CD14-positive monocyte (primary cell): ENCODE measurements around the gene TAF11L11. TPM values are rescaled to one million over a fixed set of nuclear protein-coding genes. Genes with fewer than 3 reads are reported as not detected.
"Not testable (repeated sequence)": the region's sequence is repeated elsewhere in the genome, so short reads cannot be mapped to it uniquely, and the experiment has no call there.

ENCODE experiments used
- DNase-seq, 3 donors: peaks; one replicate each; pipeline ENCODE4 v3.0.0-alpha.2; 2011 to 2022
- H2AFZ ChIP-seq: 2 replicates; pipeline ENCODE4 v1.6.0; 2012; ENCODE audit warnings: mild to moderate bottlenecking, low read depth, low read length, inconsistent platforms; ENCODE audit not compliant: insufficient read depth, poor library complexity, severe bottlenecking
- H3K27ac ChIP-seq, 2 donors: 1 replicate in 1 of 2; 2 replicates in 1 of 2; pipeline ENCODE4 v1.5.1; 2012 to 2013; ENCODE audit warnings: low read length in 2 of 2, control low read depth in 1 of 2, inconsistent platforms in 1 of 2, low read depth in 1 of 2, mild to moderate bottlenecking in 1 of 2
- H3K27me3 ChIP-seq, 2 donors: one replicate each; pipeline versions ENCODE4 v1.6.0 to v1.6.1; 2011 to 2013; ENCODE audit warnings: low read length in 2 of 2; ENCODE audit not compliant: control insufficient read depth in 2 of 2, insufficient read depth in 2 of 2
- H3K36me3 ChIP-seq, 2 donors: replicated peaks in 1 of 2; 1 replicate in 1 of 2; 2 replicates in 1 of 2; pipeline versions ENCODE4 v1.5.1 to v1.6.1; 2012 to 2013; ENCODE audit warnings: low read length in 2 of 2, control low read depth in 1 of 2, inconsistent platforms in 1 of 2, mild to moderate bottlenecking in 1 of 2; ENCODE audit not compliant: insufficient read depth in 2 of 2, control insufficient read depth in 1 of 2
- H3K4me1 ChIP-seq, 2 donors: 1 replicate in 1 of 2; 2 replicates in 1 of 2; pipeline versions ENCODE4 v1.5.1 to v1.6.1; 2012 to 2013; ENCODE audit warnings: low read length in 2 of 2, control low read depth in 1 of 2, inconsistent platforms in 1 of 2, mild to moderate bottlenecking in 1 of 2, moderate library complexity in 1 of 2; ENCODE audit not compliant: insufficient read depth in 2 of 2, control insufficient read depth in 1 of 2
- H3K4me2 ChIP-seq: replicated peaks from 2 replicates; pipeline ENCODE3; 2012; ENCODE audit warnings: low read length, moderate library complexity, mild to moderate bottlenecking; ENCODE audit not compliant: poor library complexity, severe bottlenecking; ENCODE audit errors: extremely low read depth
- H3K4me3 ChIP-seq, 3 experiments: fragments of 200-600 bp in 1 of 3; sonication (generic) in 1 of 3; replicated peaks in 1 of 3; 1 replicate in 2 of 3; 2 replicates in 1 of 3; pipeline ENCODE4 v1.5.1; 2011 to 2013; ENCODE audit warnings: low read length in 3 of 3, mild to moderate bottlenecking in 3 of 3, control low read depth in 2 of 3, low read depth in 2 of 3, inconsistent platforms in 1 of 3, moderate library complexity in 1 of 3
- H3K79me2 ChIP-seq: 2 replicates; pipeline ENCODE4 v1.6.0; 2012; ENCODE audit warnings: mild to moderate bottlenecking, control low read depth, inconsistent platforms, low read length, moderate library complexity; ENCODE audit not compliant: insufficient read depth
- H3K9ac ChIP-seq: 2 replicates; pipeline ENCODE4 v1.6.0; 2017; ENCODE audit warnings: low read length, mild to moderate bottlenecking; ENCODE audit not compliant: insufficient read depth, poor library complexity, severe bottlenecking
- H3K9me3 ChIP-seq, 2 donors: replicated peaks in 1 of 2; 1 replicate in 1 of 2; 2 replicates in 1 of 2; pipeline versions ENCODE4 v1.5.1 to v1.6.1; 2012 to 2013; ENCODE audit warnings: low read length in 2 of 2, control low read depth in 1 of 2; ENCODE audit not compliant: control insufficient read depth in 1 of 2, insufficient read depth in 1 of 2
- H4K20me1 ChIP-seq: 2 replicates; pipeline ENCODE4 v1.6.0; 2012; ENCODE audit warnings: mild to moderate bottlenecking, low read length, control low read depth, moderate library complexity; ENCODE audit not compliant: insufficient read depth
- H3K27ac Mint-ChIP-seq, 7 donors: one replicate each; pipeline ENCODE4 v1.8.0; 2020; ENCODE audit warnings: mild to moderate bottlenecking in 7 of 7, mixed read lengths in 7 of 7, moderate library complexity in 6 of 7, inconsistent platforms in 2 of 7
- H3K27me3 Mint-ChIP-seq, 3 donors: one replicate each; pipeline ENCODE4 v1.8.0; 2021 to 2022; ENCODE audit warnings: low read depth in 3 of 3, mild to moderate bottlenecking in 3 of 3, mixed read lengths in 3 of 3, moderate library complexity in 3 of 3, inconsistent platforms in 1 of 3
- H3K36me3 Mint-ChIP-seq, 2 donors: one replicate each; pipeline ENCODE4 v1.8.0; 2020; ENCODE audit warnings: mixed read lengths in 2 of 2, inconsistent platforms in 1 of 2, mild to moderate bottlenecking in 1 of 2
- H3K4me1 Mint-ChIP-seq: one replicate; pipeline ENCODE4 v1.8.0; 2020; ENCODE audit warnings: mild to moderate bottlenecking, mixed read lengths
- H3K4me3 Mint-ChIP-seq, 2 donors: one replicate each; pipeline ENCODE4 v1.8.0; 2020; ENCODE audit warnings: mild to moderate bottlenecking in 2 of 2, mixed read lengths in 2 of 2, moderate library complexity in 1 of 2
- H3K9me3 Mint-ChIP-seq, 7 donors: one replicate each; pipeline ENCODE4 v1.8.0; 2020 to 2022; ENCODE audit warnings: mixed read lengths in 7 of 7, mild to moderate bottlenecking in 6 of 7, moderate library complexity in 6 of 7, inconsistent platforms in 2 of 7
- CTCF ChIP-seq: fragments of 200-600 bp; IDR thresholded peaks from one replicate; pipeline ENCODE4 v1.8.0; 2022; ENCODE audit warnings: antibody characterized with exemption, mild to moderate bottlenecking
- WGBS: methylation state at CpG from one replicate; pipeline ENCODE4 v1.1.5; 2013; ENCODE audit warnings: missing lambda C conversion rate; ENCODE audit not compliant: insufficient coverage; 5-methylcytosine and 5-hydroxymethylcytosine counted together
- intact Hi-C, 2 donors: fragments of 100-400 bp; cut with micrococcal nuclease; formaldehyde crosslinking; loops; one replicate each; pipeline versions ENCODE4 v1.15.0 to v1.15.1; 2023
- polyA plus RNA-seq, 3 donors: library from polyadenylated mRNA; depleted of rRNA in 1 of 3; unstranded in 2 of 3; stranded (reverse) in 1 of 3; fragments of 300-500 nt in 2 of 3; fragments of >200 nt in 1 of 3; fragmentation: Illumina TruSeq in 2 of 3; gene quantifications; 1 replicate in 2 of 3; 2 replicates in 1 of 3; pipeline ENCODE4 v1.2.3, GENCODE V29; 2012 to 2021

Gene TAF11L11
- polyA plus RNA-seq, 3 donors: not detected

DNA sequence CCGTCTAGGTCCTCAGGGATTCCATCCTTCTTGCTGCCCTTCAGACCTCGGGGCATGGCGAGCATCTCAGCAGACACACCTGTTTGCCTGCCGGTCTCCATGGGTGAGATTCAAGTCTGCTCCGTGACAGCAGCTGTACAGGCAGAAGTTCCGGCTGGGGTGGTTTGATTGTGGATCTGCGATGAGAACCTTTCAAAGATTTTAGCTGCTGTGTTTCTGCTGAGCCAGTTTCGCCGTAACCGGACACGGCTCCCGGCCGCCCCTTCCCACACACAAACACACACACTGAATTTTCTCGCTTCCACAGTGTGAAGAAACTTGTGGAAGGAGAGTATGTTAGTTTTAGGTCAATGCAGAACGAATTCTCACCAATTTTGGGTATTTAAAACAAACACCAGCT is 6.3 kb upstream of the TAF11L11 start, which contains the start of gene TAF11L10:
TAF11L10 (minus strand) TSS at position 101 of the 400 bp plus-strand sequence.
- intact Hi-C loops: not testable (repeated sequence)

DNA sequence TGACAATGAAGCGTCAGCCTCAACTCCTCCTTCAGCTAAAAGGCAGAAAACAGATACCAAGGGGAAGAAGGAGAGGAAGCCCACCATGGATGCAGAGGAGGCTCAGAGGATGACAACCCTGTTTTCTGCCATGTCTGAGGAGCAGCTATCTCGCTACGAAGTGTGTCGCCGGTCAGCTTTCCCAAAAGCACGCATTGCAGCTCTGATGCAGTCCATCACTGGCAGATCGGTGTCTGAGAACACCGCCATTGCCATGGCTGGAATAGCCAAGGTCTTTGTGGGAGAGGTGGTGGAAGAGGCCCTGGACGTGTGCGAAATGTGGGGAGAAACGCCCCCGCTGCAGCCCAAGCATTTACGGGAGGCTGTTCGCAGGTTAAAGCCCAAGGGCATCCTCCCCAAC is 968 bp downstream of the TAF11L11 start:
- no peak for DNase-seq
- Mint-ChIP-seq H3K27ac (no peak overlapping the region), H3K4me3 (no peak overlapping the region), H3K4me1 (peaks cover 6% of the 10 kb centered on the region), H3K27me3 (no peaks in the 10 kb centered on the region), H3K36me3 (no peaks in the 10 kb centered on the region), H3K9me3 (peaks cover 2 to 27% (median 15%) of the 10 kb centered on the region in 7 donors)
- intact Hi-C loops: no loop called here
- Histone ChIP-seq H3K4me3 (no peak overlapping the region), H3K27ac (no peak overlapping the region), H3K9ac (no peak overlapping the region), H2AFZ (no peak overlapping the region), H3K4me1 (no peaks in the 10 kb centered on the region), H3K36me3 (no peaks in the 10 kb centered on the region), H3K9me3 (peaks cover 0 to 10% of the 10 kb centered on the region in 2 donors), H4K20me1 (no peaks in the 10 kb centered on the region), H3K79me2 (no peaks in the 10 kb centered on the region), H3K27me3 (no peaks in the 10 kb centered on the region), H3K4me2 (no peak overlapping the region)
- WGBS: no CpG with 5 or more reads among the region's 14 CpGs
- TF ChIP-seq CTCF: no peak

More for the DNA sequence above, 6.3 kb upstream of the TAF11L11 start, which contains the start of gene TAF11L10:
- not testable (repeated sequence) for DNase-seq, H3K9me3 ChIP-seq, H3K4me3 Mint-ChIP-seq, H3K27me3 Mint-ChIP-seq, H3K36me3 Mint-ChIP-seq, H3K27ac ChIP-seq, H3K4me1 ChIP-seq, H3K27ac Mint-ChIP-seq, H3K79me2 ChIP-seq, H2AFZ ChIP-seq, H3K9ac ChIP-seq, H3K4me3 ChIP-seq, H3K36me3 ChIP-seq, H4K20me1 ChIP-seq, H3K4me2 ChIP-seq, H3K4me1 Mint-ChIP-seq, H3K27me3 ChIP-seq
- peaks cover 2 to 10% (median 3%) of the 10 kb centered on the region in 7 donors for H3K9me3 Mint-ChIP-seq
- WGBS: no CpG with 5 or more reads among the region's 15 CpGs

DNA sequence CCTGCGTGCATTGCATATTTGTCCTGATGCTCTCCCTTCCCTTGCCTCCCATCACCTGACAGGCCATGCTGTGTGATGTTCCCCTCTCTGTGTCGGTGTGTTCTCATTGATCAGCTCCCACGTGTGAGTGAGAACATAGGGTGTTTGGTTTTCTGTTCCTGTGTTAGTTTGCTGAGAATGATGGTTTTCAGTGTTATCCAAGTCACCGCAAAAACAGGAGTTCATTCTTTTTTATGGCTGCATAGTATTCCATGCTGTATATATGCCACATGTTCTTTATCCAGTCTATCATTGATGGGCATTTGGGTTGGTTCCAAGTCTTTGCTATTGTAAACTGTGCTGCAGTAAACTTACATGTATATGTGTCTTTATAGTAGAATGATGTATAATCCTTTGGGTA is 3.5 kb downstream of the TAF11L11 start:
- H4K20me1 ChIP-seq, DNase-seq, H3K4me2 ChIP-seq, H3K36me3 Mint-ChIP-seq, H3K4me3 ChIP-seq, intact Hi-C loops, H3K27ac ChIP-seq, H3K36me3 ChIP-seq, H3K79me2 ChIP-seq, H3K27ac Mint-ChIP-seq, H3K4me1 Mint-ChIP-seq, H3K27me3 ChIP-seq, H3K4me3 Mint-ChIP-seq, H3K4me1 ChIP-seq, H3K9me3 ChIP-seq, H3K27me3 Mint-ChIP-seq, H2AFZ ChIP-seq, H3K9ac ChIP-seq: not testable (repeated sequence)
- peaks cover 2 to 24% (median 12%) of the 10 kb centered on the region in 7 donors for H3K9me3 Mint-ChIP-seq
- 100% methylated on average over 1 of the region's 4 CpGs for WGBS

DNA sequence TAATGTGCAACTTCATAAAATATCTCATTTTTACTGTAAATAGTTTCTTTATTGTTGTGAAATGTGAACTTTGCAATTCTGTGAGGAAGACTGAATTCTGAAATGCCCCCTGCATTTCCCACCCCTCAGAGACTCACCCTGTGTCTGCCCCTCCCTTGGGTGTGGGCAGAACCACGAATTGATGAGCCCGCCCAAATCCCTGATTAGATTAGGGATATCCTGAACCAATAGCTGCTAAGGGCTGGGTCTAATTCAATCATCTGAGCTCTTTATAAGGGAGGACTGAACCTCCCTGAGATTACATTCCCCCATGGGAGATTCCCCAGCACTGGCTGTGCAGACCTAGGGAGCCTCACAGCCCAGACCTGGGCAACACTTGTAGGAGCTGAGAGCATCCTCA is 6.1 kb downstream of the TAF11L11 start, which contains the start of gene TAF11L12:
TAF11L12 (plus strand) TSS at position 301 of the 400 bp plus-strand sequence.
- not testable (repeated sequence) for H3K4me3 Mint-ChIP-seq
- H3K27ac Mint-ChIP-seq: peak within 1 kb of the TSS in 1 of 7 donors; percentile 20

More for the DNA sequence above, 6.1 kb downstream of the TAF11L11 start, which contains the start of gene TAF11L12:
- H3K9ac ChIP-seq, H3K4me1 ChIP-seq, H3K27ac ChIP-seq, H3K27me3 Mint-ChIP-seq, H4K20me1 ChIP-seq, H3K36me3 Mint-ChIP-seq, H3K4me3 ChIP-seq, H3K79me2 ChIP-seq, H3K4me2 ChIP-seq, H3K27me3 ChIP-seq, DNase-seq, H3K4me1 Mint-ChIP-seq, H2AFZ ChIP-seq, H3K36me3 ChIP-seq, intact Hi-C loops: not testable (repeated sequence)
- WGBS: no CpG with 5 or more reads among the region's 2 CpGs
- H3K9me3 Mint-ChIP-seq: peaks cover 3 to 19% (median 10%) of the 10 kb centered on the region in 7 donors
- peaks cover 0 to 12% of the 10 kb centered on the region in 2 donors for H3K9me3 ChIP-seq
